ENCODE data around the gene DNM1L. TPM values are rescaled to one million over a fixed set of nuclear protein-coding genes. Genes with fewer than 3 reads are reported as not detected.

The DNM1L gene
- total RNA-seq, 4 donors from 2014 or later = 22.2 to 45.1 (median 28.4) TPM

- intact Hi-C loops (cut with DNase I; ENCODE audit: low total_unique reads) = no loop called here
- no peak for DNase-seq (ENCODE audit: low spot score in 2 of 2)
- no peak overlapping the region for H3K4me3 ChIP-seq (ENCODE audit: low read depth, poor library complexity, severe bottlenecking)
- 100% methylated on average over 1 of the region's 1 CpG for WGBS, 2 donors
- no peak for TF ChIP-seq CTCF (IDR thresholded peaks at IDR 0.05)
- no peak for TF ChIP-seq POLR2A (IDR thresholded peaks at IDR 0.05)
Measured at GRCh38 chr12:32734952-32735351, 55.9 kb downstream of the DNM1L start.

- TF ChIP-seq CTCF (IDR thresholded peaks at IDR 0.05) (no peak), POLR2A (IDR thresholded peaks at IDR 0.05) (no peak)
- no peak overlapping the region for H3K4me3 ChIP-seq (ENCODE audit: low read depth, poor library complexity, severe bottlenecking)
- no peak for DNase-seq (ENCODE audit: low spot score in 2 of 2)
- 75 to 76% methylated on average over 3 of the region's 3 CpGs for WGBS, 2 donors
- intact Hi-C loops (cut with DNase I; ENCODE audit: low total_unique reads) = no loop called here
Measured at GRCh38 chr12:32736445-32736844, 57.3 kb downstream of the DNM1L start.

- no peak for DNase-seq (ENCODE audit: low spot score in 2 of 2)
- TF ChIP-seq POLR2A (IDR thresholded peaks at IDR 0.05) (no peak), CTCF (IDR thresholded peaks at IDR 0.05) (no peak)
- intact Hi-C loops (cut with DNase I; ENCODE audit: low total_unique reads) = no loop called here
- H3K4me3 ChIP-seq (ENCODE audit: low read depth, poor library complexity, severe bottlenecking) = no peak overlapping the region
- 90 to 96% methylated on average over 2 of the region's 2 CpGs for WGBS, 2 donors
Measured at GRCh38 chr12:32737715-32738114, 58.6 kb downstream of the DNM1L start.

GRCh38 chr12:32739279-32739678 is 60.2 kb downstream of the DNM1L start:
- intact Hi-C loops (cut with DNase I; ENCODE audit: low total_unique reads) = no loop called here
- DNase-seq (ENCODE audit: low spot score in 2 of 2) = no peak
- no peak overlapping the region for H3K4me3 ChIP-seq (ENCODE audit: low read depth, poor library complexity, severe bottlenecking)
- WGBS, 2 donors = 94 to 96% methylated on average over 2 of the region's 2 CpGs
- no peak for TF ChIP-seq CTCF (IDR thresholded peaks at IDR 0.05)
- no peak for TF ChIP-seq POLR2A (IDR thresholded peaks at IDR 0.05)

GRCh38 chr12:32742133-32742532 is 63.0 kb downstream of the DNM1L start:
- intact Hi-C loops (cut with DNase I; ENCODE audit: low total_unique reads) = no loop called here
- TF ChIP-seq POLR2A (IDR thresholded peaks at IDR 0.05) = no peak
- TF ChIP-seq CTCF (IDR thresholded peaks at IDR 0.05) = no peak
- DNase-seq (ENCODE audit: low spot score in 2 of 2) = no peak
- no peak overlapping the region for H3K4me3 ChIP-seq (ENCODE audit: low read depth, poor library complexity, severe bottlenecking)
- WGBS, 2 donors = 96 to 97% methylated on average over 10 of the region's 10 CpGs

GRCh38 chr12:32743264-32743663 is 64.2 kb downstream of the DNM1L start:
- H3K4me3 ChIP-seq (ENCODE audit: low read depth, poor library complexity, severe bottlenecking) = no peak overlapping the region
- no peak for TF ChIP-seq CTCF (IDR thresholded peaks at IDR 0.05)
- TF ChIP-seq POLR2A (IDR thresholded peaks at IDR 0.05) = no peak
- 93 to 95% methylated on average over 2 of the region's 2 CpGs for WGBS, 2 donors
- no peak for DNase-seq (ENCODE audit: low spot score in 2 of 2)
- intact Hi-C loops (cut with DNase I; ENCODE audit: low total_unique reads) = no loop called here

All from lower leg skin (tissue), 4 donors.